ENCODE measurements around the gene ATAD3C. TPM values are rescaled to one million over a fixed set of nuclear protein-coding genes. Genes with fewer than 3 reads are reported as not detected.

The ATAD3C gene
- total and polyA plus RNA-seq, 2 of the 8 experiments (the other 6 are each of a cell fraction or from before 2014, with no cell fraction given) = 2.0 to 2.7 TPM

DNA sequence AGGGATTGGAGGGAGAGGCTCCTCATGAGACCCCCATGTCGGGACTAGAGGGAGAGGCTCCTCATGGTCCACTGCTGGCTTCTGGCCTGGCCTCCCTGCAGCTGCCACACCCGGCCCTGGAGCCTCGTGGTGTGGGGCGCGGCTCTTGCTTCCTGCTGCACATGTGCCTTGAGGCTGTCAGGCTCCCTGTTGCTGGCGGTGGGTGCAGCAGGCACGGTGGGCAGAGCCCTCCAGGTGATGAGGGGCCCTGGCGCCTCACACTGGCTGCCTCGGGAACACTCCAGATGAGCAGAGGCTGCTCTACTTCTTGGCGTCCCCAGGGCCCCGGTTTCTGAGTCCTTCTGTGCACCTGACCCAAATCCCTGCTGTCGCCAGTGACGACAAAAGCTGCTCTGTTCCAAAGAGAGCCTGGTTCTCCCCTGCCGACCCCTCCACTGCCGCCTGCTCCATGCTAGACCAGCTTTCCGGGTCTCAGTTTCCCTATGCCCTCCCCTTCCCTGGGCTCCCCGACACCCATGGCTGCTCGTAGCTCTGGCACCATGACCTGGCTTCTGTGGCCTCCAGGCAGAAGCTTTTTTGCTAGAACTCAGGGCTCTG lies 12.3 kb downstream of the ATAD3C start:
- Histone ChIP-seq H3K23ac (ENCODE audit: insufficient read length) (no peak overlapping the region), H2BK5ac (ENCODE audit: low read depth, low read length) (no peak overlapping the region), H3K14ac (ENCODE audit: insufficient read length) (no peak overlapping the region), H4K5ac (ENCODE audit: insufficient read length, low read depth, low read length) (no peak overlapping the region), H3K4ac (replicated peaks; ENCODE audit: insufficient read length, low read depth, low read length) (no peak overlapping the region), H4K8ac (ENCODE audit: extremely low read depth, insufficient read depth, low read length) (no peak overlapping the region; the same call in 1 of the 2 replicates), H3K23me2 (ENCODE audit: low read depth, low read length) (no peaks in the 10 kb centered on the region), H3K27me3 (replicated peaks in 1 of 4; ENCODE audit: control insufficient read depth in 3 of 4, extremely low read depth in 1 of 4, insufficient read depth in 3 of 4, low read length in 3 of 4) (no peaks in the 10 kb centered on the region), H3K79me2 (ENCODE audit: control insufficient read depth in 1 of 2, insufficient read depth in 2 of 2, low read length in 2 of 2) (no peaks in the 10 kb centered on the region), H3K9ac (replicated peaks in 1 of 4; ENCODE audit: extremely low read depth in 1 of 4, low read depth in 3 of 4, low read length in 3 of 4) (no peak overlapping the region), H2BK12ac (ENCODE audit: low read depth, low read length) (no peak overlapping the region), H2BK20ac (ENCODE audit: low read length) (no peak overlapping the region), H2AK5ac (ENCODE audit: low read depth, low read length) (no peak overlapping the region), H4K20me1 (replicated peaks in 1 of 2; ENCODE audit: control insufficient read depth in 1 of 2, insufficient read depth in 2 of 2, low read length in 2 of 2) (no peaks in the 10 kb centered on the region), H3K9me3 (ENCODE audit: insufficient read depth in 2 of 2, low read depth in 1 of 2, low read length in 1 of 2) (no peaks in the 10 kb centered on the region), H2BK120ac (replicated peaks; ENCODE audit: low read depth, low read length) (no peak overlapping the region), H2AFZ (ENCODE audit: low read length) (no peak overlapping the region), H3K27ac (ENCODE audit: low read depth, low read length) (no peak overlapping the region), H3K4me3 (ENCODE audit: extremely low read depth in 1 of 4, insufficient read depth in 2 of 4, low read depth in 3 of 4, low read length in 4 of 4) (no peak overlapping the region), H3K4me1 (replicated peaks in 1 of 4; ENCODE audit: control insufficient read depth in 3 of 4, insufficient read depth in 4 of 4, low read length in 3 of 4) (no peaks in the 10 kb centered on the region), H3K18ac (ENCODE audit: extremely low read depth, low read length) (no peak overlapping the region), H3K4me2 (ENCODE audit: insufficient read depth in 1 of 2, low read depth in 2 of 2, low read length in 2 of 2) (no peak overlapping the region), H3K36me3 (ENCODE audit: control insufficient read depth in 2 of 4, insufficient read depth in 4 of 4, low read length in 3 of 4) (no peaks in the 10 kb centered on the region), H4K91ac (replicated peaks; ENCODE audit: insufficient read length, low read length) (no peak overlapping the region), H2BK15ac (ENCODE audit: low read length) (no peak overlapping the region), H3K79me1 (ENCODE audit: low read depth, low read length) (no peaks in the 10 kb centered on the region), H3K56ac (replicated peaks; ENCODE audit: insufficient read length, low read depth, low read length) (no peak overlapping the region)
- CTCF ChIA-PET (ENCODE audit: partially characterized antibody) = interaction anchor here (0.6 to 2.0 kb wide), 11 partner anchors 8 to 162 kb away, joined by 3 to 7 read pairs (median 4); no protein-coding TSS in a partner anchor
- TF ChIP-seq CEBPB (IDR thresholded peaks at IDR 0.05; ENCODE audit: low read depth, low read length) (no peak), EGR1 (IDR thresholded peaks at IDR 0.05; ENCODE audit: borderline replicate concordance, low read depth, low read length) (no peak), RAD21 (IDR thresholded peaks at IDR 0.05 in 1 of 2, conservative IDR thresholded peaks at IDR 0.05 in 1 of 2; ENCODE audit: low read depth in 2 of 2, low read length in 2 of 2) (peak in 1 of 2 experiments; percentile 25; a peak in 2 of 4 replicates), TAF1 (IDR thresholded peaks at IDR 0.05; ENCODE audit: low read depth, low read length) (no peak), HDAC2 (IDR thresholded peaks at IDR 0.05; ENCODE audit: borderline replicate concordance in 1 of 2, low read depth in 2 of 2, low read length in 2 of 2) (no peak), CHD1 (IDR thresholded peaks at IDR 0.05; ENCODE audit: low read depth, low read length) (no peak)
- TF ChIP-seq, protein P1, sequence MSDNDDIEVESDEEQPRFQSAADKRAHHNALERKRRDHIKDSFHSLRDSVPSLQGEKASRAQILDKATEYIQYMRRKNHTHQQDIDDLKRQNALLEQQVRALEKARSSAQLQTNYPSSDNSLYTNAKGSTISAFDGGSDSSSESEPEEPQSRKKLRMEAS (IDR thresholded peaks at IDR 0.05) = no peak
- TF ChIP-seq, protein P2, sequence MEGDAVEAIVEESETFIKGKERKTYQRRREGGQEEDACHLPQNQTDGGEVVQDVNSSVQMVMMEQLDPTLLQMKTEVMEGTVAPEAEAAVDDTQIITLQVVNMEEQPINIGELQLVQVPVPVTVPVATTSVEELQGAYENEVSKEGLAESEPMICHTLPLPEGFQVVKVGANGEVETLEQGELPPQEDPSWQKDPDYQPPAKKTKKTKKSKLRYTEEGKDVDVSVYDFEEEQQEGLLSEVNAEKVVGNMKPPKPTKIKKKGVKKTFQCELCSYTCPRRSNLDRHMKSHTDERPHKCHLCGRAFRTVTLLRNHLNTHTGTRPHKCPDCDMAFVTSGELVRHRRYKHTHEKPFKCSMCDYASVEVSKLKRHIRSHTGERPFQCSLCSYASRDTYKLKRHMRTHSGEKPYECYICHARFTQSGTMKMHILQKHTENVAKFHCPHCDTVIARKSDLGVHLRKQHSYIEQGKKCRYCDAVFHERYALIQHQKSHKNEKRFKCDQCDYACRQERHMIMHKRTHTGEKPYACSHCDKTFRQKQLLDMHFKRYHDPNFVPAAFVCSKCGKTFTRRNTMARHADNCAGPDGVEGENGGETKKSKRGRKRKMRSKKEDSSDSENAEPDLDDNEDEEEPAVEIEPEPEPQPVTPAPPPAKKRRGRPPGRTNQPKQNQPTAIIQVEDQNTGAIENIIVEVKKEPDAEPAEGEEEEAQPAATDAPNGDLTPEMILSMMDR (IDR thresholded peaks at IDR 0.05; ENCODE audit: control extremely low read depth in 1 of 3, insufficient read depth in 1 of 3, low read depth in 1 of 3, low read length in 3 of 3) = peak in 2 of 3 experiments; percentile 1 to 12; a peak in 2 of 4 replicates
- no peak for FAIRE-seq
- 93% methylated on average over 18 of the region's 18 CpGs; no CpG with 5 or more reads in 1 of the 2 experiments for WGBS, 2 experiments (ENCODE audit: extremely low coverage in 1 of 2, insufficient coverage in 1 of 2, insufficient read length in 1 of 2, insufficient replicate concordance in 2 of 2, low coverage in 1 of 2, low lambda C conversion rate in 2 of 2, missing lambda C conversion rate in 1 of 2)
- DNase-seq (ENCODE audit: low read depth in 1 of 2, low spot score in 2 of 2) = no peak
- POLR2A ChIA-PET (ENCODE audit: partially characterized antibody) = interaction anchor here (0.6 to 3.8 kb wide), 6 partner anchors 28 to 215 kb away, joined by 3 to 10 read pairs (median 3); partner anchors contain the start of genes ANKRD65 and MRPL20

Data from H1 (cell line).